Measurements from ENCODE around the gene MAPK8IP2. TPM values are rescaled to one million over a fixed set of nuclear protein-coding genes. Genes with fewer than 3 reads are reported as not detected.

Gene MAPK8IP2
- polyA plus RNA-seq, 1 donor (not counting 4 experiments of a cell fraction or from before 2014, with no cell fraction given) = 0.29 TPM

GRCh38 chr22:50660306-50660705 lies 59.7 kb downstream of the MAPK8IP2 start:
- Histone ChIP-seq H3K4me3 (ENCODE audit: control insufficient read depth in 2 of 3, extremely low read depth in 1 of 3, insufficient read depth in 2 of 3, low read depth in 1 of 3, low read length in 3 of 3) (no peak overlapping the region), H3K36me3 (ENCODE audit: control insufficient read depth in 2 of 2, extremely low read depth in 1 of 2, insufficient read depth in 2 of 2, low read length in 2 of 2) (no peaks in the 10 kb centered on the region), H3K9ac (ENCODE audit: control insufficient read depth, extremely low read depth, insufficient read depth, low read length) (no peak overlapping the region), H3K4me1 (ENCODE audit: control insufficient read depth, extremely low read depth, insufficient read depth, low read length) (peaks cover 8% of the 10 kb centered on the region), H3K9me3 (ENCODE audit: control insufficient read depth, low read depth, low read length) (no peaks in the 10 kb centered on the region), H2AFZ (ENCODE audit: control insufficient read depth, low read length) (no peak overlapping the region), H3K9me1 (ENCODE audit: control insufficient read depth, extremely low read depth, insufficient read depth, low read length) (no peaks in the 10 kb centered on the region), H3K4me2 (ENCODE audit: control insufficient read depth, extremely low read depth, insufficient read depth, low read depth, low read length) (no peak overlapping the region), H3K27ac (ENCODE audit: control insufficient read depth, insufficient read depth, low read length) (no peak overlapping the region), H3K79me2 (ENCODE audit: control insufficient read depth, insufficient read depth, low read length) (no peaks in the 10 kb centered on the region), H3K27me3 (ENCODE audit: control insufficient read depth, extremely low read depth, insufficient read depth, low read length) (no peaks in the 10 kb centered on the region), H4K20me1 (ENCODE audit: control insufficient read depth, extremely low read depth, insufficient read depth, low read length) (no peaks in the 10 kb centered on the region)
- dilution Hi-C loops (cut with MboI; ENCODE audit: extremely low pct_ligation_motif_present, low sequenced_read_pairs) = no loop called here
- FAIRE-seq = no peak
- no peak for DNase-seq (ENCODE audit: low read depth, low spot score)
- TF ChIP-seq, protein P1, sequence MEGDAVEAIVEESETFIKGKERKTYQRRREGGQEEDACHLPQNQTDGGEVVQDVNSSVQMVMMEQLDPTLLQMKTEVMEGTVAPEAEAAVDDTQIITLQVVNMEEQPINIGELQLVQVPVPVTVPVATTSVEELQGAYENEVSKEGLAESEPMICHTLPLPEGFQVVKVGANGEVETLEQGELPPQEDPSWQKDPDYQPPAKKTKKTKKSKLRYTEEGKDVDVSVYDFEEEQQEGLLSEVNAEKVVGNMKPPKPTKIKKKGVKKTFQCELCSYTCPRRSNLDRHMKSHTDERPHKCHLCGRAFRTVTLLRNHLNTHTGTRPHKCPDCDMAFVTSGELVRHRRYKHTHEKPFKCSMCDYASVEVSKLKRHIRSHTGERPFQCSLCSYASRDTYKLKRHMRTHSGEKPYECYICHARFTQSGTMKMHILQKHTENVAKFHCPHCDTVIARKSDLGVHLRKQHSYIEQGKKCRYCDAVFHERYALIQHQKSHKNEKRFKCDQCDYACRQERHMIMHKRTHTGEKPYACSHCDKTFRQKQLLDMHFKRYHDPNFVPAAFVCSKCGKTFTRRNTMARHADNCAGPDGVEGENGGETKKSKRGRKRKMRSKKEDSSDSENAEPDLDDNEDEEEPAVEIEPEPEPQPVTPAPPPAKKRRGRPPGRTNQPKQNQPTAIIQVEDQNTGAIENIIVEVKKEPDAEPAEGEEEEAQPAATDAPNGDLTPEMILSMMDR (optimal IDR thresholded peaks at IDR 0.05 in 1 of 3, IDR thresholded peaks at IDR 0.05 in 1 of 3, conservative IDR thresholded peaks at IDR 0.05 in 1 of 3; ENCODE audit: extremely low read depth in 1 of 3, insufficient read depth in 2 of 3, low read length in 3 of 3) = no peak
- no peak for TF ChIP-seq EZH2 (IDR thresholded peaks at IDR 0.05; ENCODE audit: low read length)

Other genes starting within 250 kb of the MAPK8IP2 start
- 16.2 to 34.4 TPM (median 25.8 TPM) in 3 replicates for gene SBF1, start 125.8 kb upstream of the MAPK8IP2 start, polyA plus RNA-seq
- 0.21 to 0.54 TPM (median 0.27 TPM) in 3 replicates for gene ADM2, start 119.2 kb upstream of the MAPK8IP2 start, polyA plus RNA-seq
- gene MIOX, start 113.9 kb upstream of the MAPK8IP2 start, polyA plus RNA-seq = not detected in 3 replicates
- gene LMF2, start 93.1 kb upstream of the MAPK8IP2 start, polyA plus RNA-seq = 13.2 to 29.4 TPM (median 22.0 TPM) in 3 replicates
- gene NCAPH2, start 92.6 kb upstream of the MAPK8IP2 start, polyA plus RNA-seq = 11.0 to 16.4 TPM (median 11.4 TPM) in 3 replicates
- gene SCO2, start 75.2 kb upstream of the MAPK8IP2 start, polyA plus RNA-seq = 1.9 to 4.3 TPM (median 2.4 TPM) in 3 replicates
- gene TYMP, start 70.8 kb upstream of the MAPK8IP2 start, polyA plus RNA-seq = 25.5 to 121 TPM (median 40.3 TPM) in 3 replicates
- gene KLHDC7B, start 54.9 kb upstream of the MAPK8IP2 start, polyA plus RNA-seq = 0.01 to 0.08 TPM in 2 of 3 replicates, not detected in the other
- gene SYCE3, start 37.9 kb upstream of the MAPK8IP2 start, polyA plus RNA-seq = 0.17 to 0.36 TPM in 2 of 3 replicates, not detected in the other
- gene CPT1B, start 22.4 kb upstream of the MAPK8IP2 start, polyA plus RNA-seq = 10.2 to 14.6 TPM (median 11.0 TPM) in 3 replicates
- gene CHKB, start 17.9 kb upstream of the MAPK8IP2 start, polyA plus RNA-seq = 39.5 to 54.9 TPM (median 49.0 TPM) in 3 replicates
- 12.1 to 20.8 TPM (median 19.5 TPM) in 3 replicates for gene ARSA, start 27.4 kb downstream of the MAPK8IP2 start, polyA plus RNA-seq
- gene SHANK3, start 72.0 kb downstream of the MAPK8IP2 start, polyA plus RNA-seq = 1.00 to 1.8 TPM (median 1.6 TPM) in 3 replicates
- gene ACR, start 137.4 kb downstream of the MAPK8IP2 start, polyA plus RNA-seq = not detected in 3 replicates
- 29.8 to 38.1 TPM (median 30.7 TPM) in 3 replicates for gene RABL2B, start 182.8 kb downstream of the MAPK8IP2 start, polyA plus RNA-seq

All from keratinocyte (primary cell).